Gastroesophageal sphincter (tissue), 3 donors: ENCODE measurements around the gene CAPN8.

Source experiments
- POLR2A ChIP-seq, 2 donors: fragments of 450-650 bp; IDR thresholded peaks; one replicate each; pipeline ENCODE4 v1.6.1; 2017; ENCODE audit warnings: antibody characterized with exemption in 2 of 2, mild to moderate bottlenecking in 2 of 2, moderate library complexity in 1 of 2
- TF ChIP-seq, protein P1 (sequence below), 4 experiments: fragments of 200-600 bp in 2 of 4; fragments of 450-650 bp in 2 of 4; sonication (generic) in 1 of 4; IDR thresholded peaks; one replicate each; pipeline ENCODE4 v1.5.1; 2017 to 2019; ENCODE audit warnings: antibody characterized with exemption in 4 of 4, mild to moderate bottlenecking in 2 of 4, moderate library complexity in 2 of 4

DNA sequence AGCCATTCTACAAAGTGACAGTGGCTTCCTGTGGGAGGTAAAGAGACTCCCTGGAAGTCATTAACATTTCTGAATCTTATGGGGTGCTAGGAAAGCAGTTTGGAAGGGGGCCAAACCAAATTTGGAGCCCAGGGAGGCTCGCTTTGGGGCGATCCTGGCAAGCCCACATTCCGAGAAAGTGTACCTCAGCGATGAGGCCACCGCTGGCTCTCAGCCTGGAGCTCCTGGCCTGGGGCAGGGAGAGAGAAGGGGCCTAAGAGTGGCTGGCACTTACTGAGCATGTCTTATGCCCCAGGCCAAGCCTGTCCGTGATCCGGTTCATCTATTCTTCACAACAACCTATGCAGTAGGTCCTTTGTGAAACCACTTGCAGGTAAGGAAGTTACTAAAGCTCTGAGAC, 173.5 kb downstream of the CAPN8 start:
- TF ChIP-seq, protein P1, sequence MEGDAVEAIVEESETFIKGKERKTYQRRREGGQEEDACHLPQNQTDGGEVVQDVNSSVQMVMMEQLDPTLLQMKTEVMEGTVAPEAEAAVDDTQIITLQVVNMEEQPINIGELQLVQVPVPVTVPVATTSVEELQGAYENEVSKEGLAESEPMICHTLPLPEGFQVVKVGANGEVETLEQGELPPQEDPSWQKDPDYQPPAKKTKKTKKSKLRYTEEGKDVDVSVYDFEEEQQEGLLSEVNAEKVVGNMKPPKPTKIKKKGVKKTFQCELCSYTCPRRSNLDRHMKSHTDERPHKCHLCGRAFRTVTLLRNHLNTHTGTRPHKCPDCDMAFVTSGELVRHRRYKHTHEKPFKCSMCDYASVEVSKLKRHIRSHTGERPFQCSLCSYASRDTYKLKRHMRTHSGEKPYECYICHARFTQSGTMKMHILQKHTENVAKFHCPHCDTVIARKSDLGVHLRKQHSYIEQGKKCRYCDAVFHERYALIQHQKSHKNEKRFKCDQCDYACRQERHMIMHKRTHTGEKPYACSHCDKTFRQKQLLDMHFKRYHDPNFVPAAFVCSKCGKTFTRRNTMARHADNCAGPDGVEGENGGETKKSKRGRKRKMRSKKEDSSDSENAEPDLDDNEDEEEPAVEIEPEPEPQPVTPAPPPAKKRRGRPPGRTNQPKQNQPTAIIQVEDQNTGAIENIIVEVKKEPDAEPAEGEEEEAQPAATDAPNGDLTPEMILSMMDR (IDR thresholded peaks at IDR 0.05) = no peak
- TF ChIP-seq POLR2A (IDR thresholded peaks at IDR 0.05) = no peak
